ENCODE results near the gene NME4.
"Not testable (repeated sequence)": the region's sequence is repeated elsewhere in the genome, so short reads cannot be mapped to it uniquely, and the experiment has no call there.

Gene NME4

GRCh38 chr16:397135-397661 is at the start of gene NME4:
Gene NME4 (plus strand): TSS chr16:397199. CDS start chr16:397223, 24 bp downstream.
- DNase-seq: peak; percentile 46

DNA sequence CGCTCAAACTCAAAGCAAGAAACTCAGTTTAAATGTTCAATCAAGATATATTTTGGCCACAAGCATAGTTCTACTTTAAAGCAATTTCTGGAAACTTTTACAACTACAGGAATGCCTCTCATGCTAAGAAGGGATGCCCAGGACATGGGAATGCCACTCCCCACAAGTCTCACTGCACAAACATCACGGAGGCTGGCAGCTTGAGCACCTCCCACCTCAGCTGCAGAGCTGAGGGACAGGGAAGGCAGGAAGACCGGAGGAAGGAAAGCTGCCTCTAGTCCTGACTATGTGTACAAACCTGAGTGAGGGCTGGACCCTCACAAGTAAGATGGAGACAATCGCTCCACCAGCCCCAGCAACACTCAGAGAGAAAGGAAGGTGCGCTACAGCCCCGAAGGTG is 49.8 kb upstream of the NME4 start:
- DNase-seq: no peak

DNA sequence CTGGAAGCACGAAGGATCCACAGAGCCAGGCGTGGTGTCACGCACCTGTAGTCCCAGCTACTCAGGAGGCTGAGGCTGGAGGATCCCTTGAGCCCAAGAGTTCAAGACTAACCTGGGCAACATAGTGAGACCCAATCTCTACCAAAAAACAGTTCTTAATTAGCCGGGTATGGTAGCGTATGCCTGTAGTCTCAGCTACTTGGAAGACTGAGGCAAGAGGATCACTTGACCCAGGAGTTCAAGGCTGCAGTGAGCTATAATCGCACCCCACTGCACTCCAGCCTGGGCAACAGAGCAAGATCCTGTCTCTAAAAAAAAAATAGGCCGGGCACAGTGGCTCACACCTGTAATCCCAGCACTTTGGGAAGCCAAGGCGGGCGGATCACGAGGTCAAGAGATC is 48.5 kb upstream of the NME4 start:
- DNase-seq: not testable (repeated sequence)

GRCh38 chr16:349211-349610 is 47.8 kb upstream of the NME4 start:
- no peak for DNase-seq

DNA sequence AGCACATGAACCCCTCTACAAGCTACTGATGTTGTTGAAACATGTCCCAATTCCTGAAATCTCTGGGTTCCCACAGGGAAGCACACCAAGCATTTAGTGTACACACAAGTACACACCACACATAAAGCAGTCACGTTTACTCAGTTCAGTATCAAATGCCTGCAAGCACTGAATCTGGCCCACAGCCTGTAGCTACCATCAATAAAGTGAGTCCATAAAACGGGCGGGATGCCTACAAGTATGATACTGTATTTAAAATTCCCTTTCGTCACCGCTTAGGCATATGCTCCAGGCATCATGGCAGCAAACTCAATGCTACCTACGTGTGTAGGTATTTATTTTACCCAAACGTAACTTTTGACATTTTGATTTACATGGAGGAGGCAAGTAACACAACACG is 46.8 kb upstream of the NME4 start:
- DNase-seq: no peak

DNA sequence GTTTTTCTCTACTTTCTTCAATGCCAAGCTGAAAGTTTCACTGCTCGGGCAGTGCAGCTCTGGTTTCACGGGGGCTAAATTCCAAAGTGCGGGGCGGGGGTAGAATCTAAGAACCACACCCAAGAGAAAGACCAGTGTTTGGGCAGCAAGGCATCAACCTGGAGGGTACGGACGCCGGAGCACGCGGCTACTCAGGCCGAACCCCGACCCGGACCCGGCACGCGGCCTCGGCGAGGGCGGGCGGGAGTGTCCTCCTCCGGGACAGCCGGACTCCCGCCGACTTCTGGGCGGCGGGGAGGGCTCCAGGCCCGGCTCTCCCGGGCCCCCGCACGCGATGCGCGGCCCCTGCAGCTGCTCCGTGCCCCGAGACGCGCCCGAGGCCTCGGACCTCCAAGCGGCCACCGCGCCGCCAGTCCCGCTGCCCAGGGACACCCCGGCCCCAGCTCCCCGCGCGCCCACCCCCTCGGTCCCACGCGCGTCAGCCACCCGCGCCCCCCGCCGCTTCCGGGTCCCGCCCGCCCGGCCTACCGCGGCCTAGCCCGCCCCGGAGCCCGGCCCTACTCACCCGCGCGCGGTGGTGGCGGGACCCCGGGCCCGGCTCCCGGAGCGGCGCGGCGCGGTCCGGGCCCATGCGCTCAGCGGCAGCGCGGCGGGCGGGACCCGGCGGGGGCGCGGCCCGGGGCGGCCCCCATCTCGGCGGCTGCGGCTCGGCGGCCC is 45.0 kb upstream of the NME4 start:
- DNase-seq: peak; percentile 28

GRCh38 chr16:352547-353403 is 44.2 kb upstream of the NME4 start, which contains the start of gene AXIN1:
Gene AXIN1 (minus strand): TSS chr16:352723. CDS start chr16:347025, 5,698 bp downstream.
- DNase-seq: peak; percentile 96

DNA sequence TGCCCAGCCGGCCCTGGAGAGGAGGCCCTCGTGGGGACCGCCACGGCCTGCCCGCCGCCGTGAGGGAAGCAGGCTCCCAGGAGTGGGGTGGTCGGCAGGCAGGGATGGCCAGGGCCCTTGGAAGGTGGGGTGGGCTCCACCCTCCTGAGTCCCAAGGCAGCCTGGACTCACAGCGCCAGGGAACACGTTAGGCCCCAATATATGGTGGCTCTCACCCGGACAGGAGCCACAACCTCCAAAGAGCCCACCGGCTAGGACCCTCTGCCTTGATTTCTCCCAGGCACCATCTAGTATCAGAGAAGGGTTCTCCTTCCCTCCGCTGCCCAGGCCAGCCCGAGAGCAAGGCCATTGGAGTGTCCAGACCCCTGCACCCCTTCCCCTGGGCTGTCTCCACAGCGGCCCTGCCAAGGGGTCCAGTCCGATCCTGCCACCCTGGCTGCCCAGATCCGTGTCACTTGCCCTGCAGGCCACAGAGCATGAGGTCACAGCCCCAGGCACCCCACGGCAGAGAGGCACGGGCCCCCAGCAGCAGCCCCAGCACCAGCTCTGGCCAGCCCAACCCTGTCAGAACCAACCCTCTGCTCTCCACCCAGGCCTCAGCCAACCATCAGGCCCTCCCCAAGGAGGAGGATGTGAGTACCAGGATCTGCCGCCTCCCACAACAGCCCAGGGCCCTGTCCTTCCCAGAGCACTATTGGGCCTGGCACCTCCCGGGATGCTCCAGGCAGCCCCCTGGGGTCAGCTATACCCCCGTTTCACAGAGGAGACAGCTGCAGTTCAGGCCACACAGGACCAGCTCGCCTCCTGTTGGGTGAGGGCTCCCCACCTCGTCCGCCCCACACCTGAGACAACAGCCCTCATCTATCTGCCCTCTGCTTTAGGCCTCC is 43.4 kb upstream of the NME4 start:
- DNase-seq: no peak

- no peak for DNase-seq
These were observed 42.6 kb upstream of the NME4 start for GRCh38 chr16:354291-354881.

GRCh38 chr16:354971-355461 is 42.0 kb upstream of the NME4 start:
- no peak for DNase-seq

DNA sequence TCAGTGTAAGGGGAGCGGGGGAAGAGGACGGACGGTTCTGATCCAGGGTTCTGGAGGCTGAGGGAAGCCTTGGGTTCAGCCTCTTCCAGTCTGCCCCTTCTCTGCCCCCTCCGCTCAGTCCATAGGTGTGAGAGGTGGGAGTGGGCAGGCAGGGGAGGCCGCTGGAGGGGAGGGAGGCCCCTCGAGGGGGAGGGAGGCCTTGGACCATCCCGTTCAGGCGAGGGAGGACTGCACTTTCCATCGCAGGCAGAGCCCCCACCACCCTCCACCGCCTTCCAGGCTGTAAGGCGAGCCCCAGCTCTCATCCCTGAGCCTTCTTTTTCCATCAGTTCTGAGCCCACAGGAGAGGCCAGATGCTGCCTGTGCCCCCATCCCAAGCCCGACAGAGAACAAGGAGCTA is 40.3 kb upstream of the NME4 start:
- DNase-seq: no peak

DNA sequence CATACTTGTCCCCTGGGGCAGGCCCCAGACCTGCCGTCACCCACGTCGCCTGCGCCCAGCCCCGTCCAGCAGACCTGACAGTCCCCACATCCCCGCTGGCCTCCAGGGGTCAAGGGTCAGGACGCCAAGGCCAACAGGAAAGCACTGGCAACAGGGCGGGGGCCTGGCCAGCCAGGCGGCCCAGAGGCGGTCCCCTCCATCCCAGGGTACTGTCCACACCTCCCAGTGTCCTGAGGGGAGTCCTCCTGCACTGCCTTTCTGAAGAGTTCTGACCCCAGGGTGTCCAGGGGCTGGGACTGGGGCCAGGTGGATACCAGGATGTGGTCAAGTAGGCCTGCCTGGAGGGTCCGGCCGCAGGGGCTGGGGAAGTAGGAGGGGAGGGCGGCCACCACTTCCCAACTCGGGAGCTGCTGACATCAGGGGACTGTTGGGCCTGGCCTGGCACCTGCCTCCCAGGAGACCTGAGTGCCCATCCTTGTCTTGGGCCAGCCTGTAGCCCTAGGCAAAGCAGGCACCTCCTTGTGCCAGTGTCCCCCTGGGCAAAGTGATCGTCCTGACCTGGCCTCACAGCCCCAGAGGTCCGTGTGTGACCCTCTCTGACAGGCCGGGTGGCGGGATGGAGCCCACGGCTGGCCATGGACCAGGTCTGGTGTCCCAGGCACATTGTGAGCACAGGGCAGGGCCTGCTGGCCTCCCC is 37.8 kb upstream of the NME4 start:
- no peak for DNase-seq

- no peak for DNase-seq
These were observed 36.9 kb upstream of the NME4 start for GRCh38 chr16:359871-360697.

DNA sequence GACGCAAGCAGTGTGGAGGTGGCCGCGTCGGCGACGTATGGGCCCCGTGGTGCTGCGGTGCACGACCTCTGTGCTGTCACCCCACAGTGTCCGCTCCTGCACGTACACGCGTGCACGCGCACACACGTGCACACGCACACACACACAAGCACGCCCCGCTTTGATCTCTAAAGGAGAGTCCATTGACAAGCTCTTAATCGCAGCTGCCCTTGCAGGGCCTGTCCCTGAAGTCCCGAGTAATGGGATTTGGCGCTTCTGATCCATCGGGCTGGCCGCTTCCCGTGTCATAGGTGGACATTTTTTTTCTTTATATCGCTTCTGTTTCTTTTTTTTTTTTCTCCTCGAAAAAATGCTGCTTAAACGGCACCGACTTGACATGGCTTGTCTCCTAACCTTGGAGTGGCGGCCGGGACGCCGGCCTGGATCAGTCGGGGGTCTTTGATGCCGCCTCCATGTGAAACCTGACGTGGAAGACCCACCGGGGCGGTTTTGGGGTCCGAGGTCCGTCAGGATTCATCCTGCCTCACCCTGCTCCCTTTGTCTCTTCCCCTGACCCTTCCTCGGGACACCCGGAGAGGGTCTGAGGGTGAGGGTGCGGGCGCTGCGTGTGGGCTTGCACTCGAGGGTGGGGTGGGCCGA is 36.2 kb upstream of the NME4 start:
- no peak for DNase-seq

GRCh38 chr16:361341-361871 is 35.6 kb upstream of the NME4 start:
- DNase-seq: no peak

DNA sequence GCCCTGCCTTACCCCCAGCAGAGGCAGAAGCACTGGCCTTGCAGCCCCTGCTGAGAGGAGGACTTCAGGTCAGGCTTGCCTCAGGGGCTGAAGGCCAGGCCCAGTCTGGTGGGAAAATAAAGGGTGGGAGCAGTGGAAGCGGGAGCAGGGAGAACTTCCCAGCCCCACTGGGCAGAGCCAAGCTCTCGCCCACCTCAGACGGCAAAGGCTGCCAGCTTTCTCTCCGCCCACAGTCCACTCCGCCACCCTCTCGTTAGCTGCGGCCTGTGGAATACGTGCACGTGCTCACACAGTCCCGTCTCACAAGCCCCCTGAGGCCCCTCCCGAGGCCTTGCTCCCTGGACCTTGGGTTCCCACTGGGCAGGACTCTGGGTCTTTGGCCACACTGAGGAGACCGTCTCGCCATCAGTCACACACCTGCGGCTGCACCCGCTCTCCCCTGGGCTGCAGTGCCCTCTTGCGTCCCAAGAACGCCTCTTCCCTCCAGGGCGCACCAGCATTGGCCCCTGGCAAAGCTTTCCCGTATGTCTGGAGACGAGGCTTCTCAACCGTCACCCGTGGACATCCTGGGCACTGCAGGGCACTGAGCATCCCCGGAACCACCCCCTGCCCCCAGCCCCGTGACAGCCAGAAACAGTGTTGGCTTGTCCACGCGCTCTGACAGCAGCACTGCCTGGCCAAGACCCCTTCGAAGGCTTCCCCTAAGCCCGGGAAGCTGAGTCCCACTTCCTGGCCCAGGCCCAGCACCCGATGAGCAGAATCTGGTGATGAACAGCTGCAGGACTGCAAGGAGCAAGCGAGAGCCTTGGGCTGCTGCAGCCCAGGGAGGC is 34.9 kb upstream of the NME4 start:
- DNase-seq: peak; percentile 81

DNA sequence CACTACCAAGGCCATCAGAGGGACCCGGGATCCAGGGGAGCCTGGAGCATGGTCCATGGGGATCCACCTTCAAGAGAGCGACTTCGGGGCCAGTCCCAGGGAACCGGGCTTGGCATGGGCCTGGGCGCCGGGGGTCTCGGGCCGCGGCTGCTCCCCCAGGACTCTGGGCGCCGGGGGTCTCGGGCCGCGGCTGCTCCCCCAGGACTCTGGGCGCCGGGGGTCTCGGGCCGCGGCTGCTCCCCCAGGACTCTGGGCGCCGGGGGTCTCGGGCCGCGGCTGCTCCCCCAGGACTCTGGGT is 34.3 kb upstream of the NME4 start:
- not testable (repeated sequence) for DNase-seq

- no peak for DNase-seq
These were observed 33.8 kb upstream of the NME4 start for GRCh38 chr16:363110-363765.
